HCT116 (cell line): ENCODE results near the gene CRYAB. TPM values are rescaled to one million over a fixed set of nuclear protein-coding genes. Genes with fewer than 3 reads are reported as not detected.

Experiments used
- ATAC-seq: fragments of 200-7000 bp; cut with Tn5 transposase; 2 replicates; pipeline ENCODE4 v1.9.1; 2020; ENCODE audit warnings: mild to moderate bottlenecking, moderate library complexity
- BruUV-seq: library from RNA; stranded (reverse); fragments of 400-500 nt; replicated peaks from 2 replicates; lab custom pipeline; 2021; lab: Mats Ljungman, UMichigan
- CTCF ChIA-PET: fragments of 300-600 bp; sonication (Branson Sonifier 250); formaldehyde crosslinking; loops from one replicate; lab custom pipeline; 2021; ENCODE audit warnings: antibody characterized with exemption; lab: Charles Lee
- POLR2A ChIA-PET: fragments of 300-600, 350-600 bp; sonication (Branson Sonifier 250); formaldehyde crosslinking; loops from one replicate; lab custom pipeline; 2021; ENCODE audit warnings: antibody characterized with exemption; lab: Charles Lee
- RAD21 ChIA-PET, 2 experiments: fragments of 300-600 bp; sonication (Branson Sonifier 250); formaldehyde crosslinking; loops; one replicate each; lab custom pipeline; 2023; ENCODE audit warnings: low total read pairs in 2 of 2; ENCODE audit not compliant: uncharacterized antibody in 2 of 2, unreplicated experiment in 2 of 2, low non-redundant PET in 1 of 2; lab: Charles Lee
- DNase-seq: peaks from one replicate; pipeline ENCODE4 v3.0.0-alpha.2; 2010; ENCODE audit warnings: low read depth, low spot score
- H2AFZ ChIP-seq: fragments of 200-600 bp; shearing (Covaris generic), sonication (generic); 2 replicates; pipeline ENCODE4 v1.6.1; 2017; ENCODE audit warnings: low read depth, mixed run types, mixed read lengths, antibody characterized with exemption, low read length; ENCODE audit not compliant: poor library complexity, severe bottlenecking
- H3K27ac ChIP-seq: 2 replicates; pipeline ENCODE4 v1.5.1; 2012; ENCODE audit warnings: low read depth, low read length
- H3K27me3 ChIP-seq: fragments of 200-600 bp; sonication (generic); 2 replicates; pipeline ENCODE4 v1.6.1; 2016; ENCODE audit warnings: mixed run types, low read length, mixed read lengths; ENCODE audit not compliant: insufficient read depth
- H3K36me3 ChIP-seq, 2 experiments: fragments of 200-500 bp in 1 of 2; fragments of 200-600 bp in 1 of 2; sonication (Bioruptor generic) in 1 of 2; sonication (generic) in 1 of 2; 2 replicates each; pipeline versions ENCODE4 v1.5.1 to v1.6.1; 2014 to 2016; ENCODE audit warnings: low read length in 2 of 2, inconsistent platforms in 1 of 2, mixed read lengths in 1 of 2, mixed run types in 1 of 2; ENCODE audit not compliant: insufficient read depth in 2 of 2, control insufficient read depth in 1 of 2
- H3K4me1 ChIP-seq, 2 experiments: fragments of 200-600 bp in 1 of 2; sonication (generic) in 1 of 2; 2 replicates each; pipeline versions ENCODE4 v1.5.1 to v1.6.1; 2012 to 2017; ENCODE audit warnings: low read length in 2 of 2, inconsistent platforms in 1 of 2, mild to moderate bottlenecking in 1 of 2, mixed read lengths in 1 of 2, mixed run types in 1 of 2, moderate library complexity in 1 of 2; ENCODE audit not compliant: insufficient read depth in 2 of 2, control insufficient read depth in 1 of 2
- H3K4me2 ChIP-seq: fragments of 200-600 bp; sonication (generic); 2 replicates; pipeline ENCODE4 v1.6.1; 2017; ENCODE audit warnings: mixed run types, low read length, mixed read lengths
- H3K4me3 ChIP-seq, 2 experiments: fragments of 200-600 bp in 1 of 2; sonication (generic) in 1 of 2; replicated peaks in 1 of 2; 2 replicates each; pipeline ENCODE4 v1.5.1; 2011 to 2016; ENCODE audit warnings: low read length in 2 of 2, control low read depth in 1 of 2, low read depth in 1 of 2, mild to moderate bottlenecking in 1 of 2, mixed read lengths in 1 of 2, mixed run types in 1 of 2
- H3K79me2 ChIP-seq: fragments of 200-600 bp; sonication (generic); 2 replicates; pipeline ENCODE4 v1.6.1; 2017; ENCODE audit warnings: mild to moderate bottlenecking, mixed run types, low read length, moderate library complexity, mixed read lengths; ENCODE audit not compliant: insufficient read depth
- H3K9ac ChIP-seq: fragments of 200-600 bp; sonication (generic); 2 replicates; pipeline ENCODE4 v1.6.1; 2016; ENCODE audit warnings: low read length, mixed read lengths
- H3K9me2 ChIP-seq: fragments of 200-600 bp; sonication (generic), shearing (Covaris generic); 2 replicates; pipeline ENCODE4 v1.6.1; 2017; ENCODE audit warnings: mixed run types, mild to moderate bottlenecking, moderate library complexity; ENCODE audit not compliant: insufficient read depth
- H3K9me3 ChIP-seq, 2 experiments: fragments of 200-500 bp in 1 of 2; fragments of 200-600 bp in 1 of 2; sonication (Bioruptor generic) in 1 of 2; sonication (generic) in 1 of 2; 2 replicates each; pipeline ENCODE4 v1.6.1; 2014 to 2017; ENCODE audit warnings: low read length in 2 of 2, mixed read lengths in 2 of 2, inconsistent platforms in 1 of 2, low read depth in 1 of 2, mild to moderate bottlenecking in 1 of 2, mixed run types in 1 of 2, moderate library complexity in 1 of 2; ENCODE audit not compliant: control insufficient read depth in 1 of 2, insufficient read depth in 1 of 2
- H4K20me1 ChIP-seq: fragments of 200-600 bp; sonication (generic), shearing (Covaris generic); 2 replicates; pipeline ENCODE4 v1.6.1; 2017; ENCODE audit warnings: mixed run types, mild to moderate bottlenecking, moderate library complexity; ENCODE audit not compliant: insufficient read depth
- ELF1 ChIP-seq: IDR thresholded peaks from 2 replicates; pipeline ENCODE4 v1.6.1; 2012; ENCODE audit warnings: low read depth, borderline replicate concordance
- FOSL1 ChIP-seq: IDR thresholded peaks from 2 replicates; pipeline ENCODE4 v1.6.1; 2012; ENCODE audit warnings: low read depth
- JUND ChIP-seq: IDR thresholded peaks from 2 replicates; pipeline ENCODE4 v1.6.1; 2012
- POLR2A ChIP-seq: IDR thresholded peaks from 2 replicates; pipeline ENCODE4 v1.7.0; 2011; ENCODE audit warnings: borderline replicate concordance; ENCODE audit not compliant: insufficient read depth, insufficient read length; ENCODE audit errors: extremely low read depth
- RAD21 ChIP-seq: IDR thresholded peaks from 2 replicates; pipeline ENCODE4 v1.6.1; 2012; ENCODE audit warnings: low read depth, mild to moderate bottlenecking
- SIN3A ChIP-seq: IDR thresholded peaks from 2 replicates; pipeline ENCODE4 v1.6.1; 2012; ENCODE audit warnings: low read depth
- SP1 ChIP-seq: IDR thresholded peaks from 2 replicates; pipeline ENCODE4 v1.6.1; 2012; ENCODE audit warnings: low read depth
- SRF ChIP-seq: IDR thresholded peaks from 2 replicates; pipeline ENCODE4 v1.6.1; 2012; ENCODE audit warnings: low read depth
- TCF7L2 ChIP-seq: IDR thresholded peaks from 2 replicates; pipeline ENCODE4 v1.7.0; 2011; ENCODE audit warnings: borderline replicate concordance, inconsistent platforms; ENCODE audit not compliant: insufficient read depth, insufficient read length; ENCODE audit errors: extremely low read depth
- YY1 ChIP-seq: IDR thresholded peaks from 2 replicates; pipeline ENCODE4 v1.6.1; 2011; ENCODE audit warnings: low read length, low read depth, moderate library complexity, mild to moderate bottlenecking; ENCODE audit not compliant: insufficient replicate concordance; ENCODE audit errors: extremely low read depth
- ZFX ChIP-seq: fragments of 450-650 bp; IDR thresholded peaks from 2 replicates; pipeline ENCODE4 v1.6.1; 2017
- ZNF274 ChIP-seq: fragments of 200-500 bp; sonication (Bioruptor generic); IDR thresholded peaks from 2 replicates; pipeline ENCODE4 v1.6.1; 2014; ENCODE audit warnings: mild to moderate bottlenecking, low read depth, low read length, inconsistent platforms
- intact Hi-C: fragments of 100-400 bp; cut with micrococcal nuclease; formaldehyde crosslinking; loops from 2 replicates; pipeline ENCODE4 v1.10.0; 2022
- total RNA-seq: library from RNA; stranded (reverse); gene quantifications from one replicate; pipeline ENCODE4 v1.2.1, GENCODE V29; 2021; ENCODE audit not compliant: unreplicated experiment
- TF ChIP-seq, protein P1 (sequence below): IDR thresholded peaks from 2 replicates; pipeline ENCODE4 v1.6.1; 2011; ENCODE audit warnings: mild to moderate bottlenecking, low read length, moderate library complexity; ENCODE audit not compliant: insufficient replicate concordance; ENCODE audit errors: extremely low read depth
- TF ChIP-seq, protein P2 (sequence below): IDR thresholded peaks from 2 replicates; pipeline ENCODE4 v1.6.1; 2012
- TF ChIP-seq, protein P3 (sequence below): IDR thresholded peaks from 2 replicates; pipeline ENCODE4 v1.6.1; 2012

The CRYAB gene
- total RNA-seq, 1 experiment from 2014 or later: not detected

DNA sequence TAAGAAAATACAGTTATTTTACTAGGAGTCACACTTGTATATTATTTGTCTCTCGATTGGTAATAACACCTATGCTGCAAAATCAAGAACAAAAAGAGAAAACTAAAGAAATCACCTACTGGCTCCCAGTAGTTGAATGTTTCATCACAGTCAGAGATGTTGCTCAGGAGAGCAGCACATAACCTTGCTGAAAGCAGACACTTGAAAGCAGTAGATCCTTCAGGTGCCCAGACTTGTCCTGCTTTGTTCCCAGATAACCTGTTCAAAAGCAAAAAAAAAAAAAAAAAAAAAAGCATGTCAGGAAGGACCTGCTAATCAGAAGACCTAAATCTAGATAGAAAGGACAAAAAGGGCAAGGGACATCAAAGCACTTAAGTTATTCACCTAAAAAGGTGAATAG lies 41.5 kb downstream of the CRYAB start:
- no peak for TF ChIP-seq ZFX
- TF ChIP-seq, protein P1, sequence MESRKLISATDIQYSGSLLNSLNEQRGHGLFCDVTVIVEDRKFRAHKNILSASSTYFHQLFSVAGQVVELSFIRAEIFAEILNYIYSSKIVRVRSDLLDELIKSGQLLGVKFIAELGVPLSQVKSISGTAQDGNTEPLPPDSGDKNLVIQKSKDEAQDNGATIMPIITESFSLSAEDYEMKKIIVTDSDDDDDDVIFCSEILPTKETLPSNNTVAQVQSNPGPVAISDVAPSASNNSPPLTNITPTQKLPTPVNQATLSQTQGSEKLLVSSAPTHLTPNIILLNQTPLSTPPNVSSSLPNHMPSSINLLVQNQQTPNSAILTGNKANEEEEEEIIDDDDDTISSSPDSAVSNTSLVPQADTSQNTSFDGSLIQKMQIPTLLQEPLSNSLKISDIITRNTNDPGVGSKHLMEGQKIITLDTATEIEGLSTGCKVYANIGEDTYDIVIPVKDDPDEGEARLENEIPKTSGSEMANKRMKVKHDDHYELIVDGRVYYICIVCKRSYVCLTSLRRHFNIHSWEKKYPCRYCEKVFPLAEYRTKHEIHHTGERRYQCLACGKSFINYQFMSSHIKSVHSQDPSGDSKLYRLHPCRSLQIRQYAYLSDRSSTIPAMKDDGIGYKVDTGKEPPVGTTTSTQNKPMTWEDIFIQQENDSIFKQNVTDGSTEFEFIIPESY: no peak
- no peak for TF ChIP-seq YY1
- TF ChIP-seq, protein P2, sequence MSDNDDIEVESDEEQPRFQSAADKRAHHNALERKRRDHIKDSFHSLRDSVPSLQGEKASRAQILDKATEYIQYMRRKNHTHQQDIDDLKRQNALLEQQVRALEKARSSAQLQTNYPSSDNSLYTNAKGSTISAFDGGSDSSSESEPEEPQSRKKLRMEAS: no peak
- TF ChIP-seq, protein P3, sequence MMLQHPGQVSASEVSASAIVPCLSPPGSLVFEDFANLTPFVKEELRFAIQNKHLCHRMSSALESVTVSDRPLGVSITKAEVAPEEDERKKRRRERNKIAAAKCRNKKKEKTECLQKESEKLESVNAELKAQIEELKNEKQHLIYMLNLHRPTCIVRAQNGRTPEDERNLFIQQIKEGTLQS: no peak
- no peak for TF ChIP-seq JUND
- no peak for TF ChIP-seq TCF7L2
- TF ChIP-seq ELF1: no peak
- TF ChIP-seq SRF: no peak
- no peak for TF ChIP-seq SP1
- no peak for TF ChIP-seq ZNF274
- TF ChIP-seq FOSL1: no peak
- TF ChIP-seq POLR2A: no peak
- TF ChIP-seq RAD21: no peak
- no peak for TF ChIP-seq SIN3A
- TF ChIP-seq, all 23 proteins: peak for 0
- H3K9me3 ChIP-seq: no peaks in the 10 kb centered on the region
- H2AFZ ChIP-seq: no peak overlapping the region
- CTCF ChIA-PET: interaction anchor here (0.9 to 1.5 kb wide), 3 partner anchors 19 to 112 kb away, joined by 3 to 4 read pairs (median 3); no protein-coding TSS in a partner anchor
- H3K36me3 ChIP-seq: peaks cover 8 to 11% of the 10 kb centered on the region in 2 experiments; a peak in 3 of 4 replicates
- no peaks in the 10 kb centered on the region for H3K9me2 ChIP-seq
- H3K27me3 ChIP-seq: no peaks in the 10 kb centered on the region
- H3K4me3 ChIP-seq: peak overlapping the region; percentile 89 to 90
- peak overlapping the region; percentile 66 for H3K9ac ChIP-seq
- no peaks in the 10 kb centered on the region for H4K20me1 ChIP-seq
- POLR2A ChIA-PET: no interaction called here
- BruUV-seq: no TSS peak
- H3K79me2 ChIP-seq: 0 out of 2 replicates have a peak, but pooled peaks cover 9% of the 10 kb centered on the region
- RAD21 ChIA-PET: interaction anchor here in 1 of 2 experiments (0.7 kb wide), 1 partner anchor 53 kb away, joined by 6 read pairs; no protein-coding TSS in a partner anchor
- ATAC-seq (no peak), DNase-seq (no peak)
- intact Hi-C loops: no loop called here
- peak overlapping the region; percentile 90 for H3K4me2 ChIP-seq
- H3K4me1 ChIP-seq: peaks cover 0 to 18% of the 10 kb centered on the region in 2 experiments; a peak in 3 of 4 replicates
- peak overlapping the region; percentile 76; the same call in 1 of the 2 replicates for H3K27ac ChIP-seq
